Tibial nerve (tissue), 4 donors: Measurements from ENCODE around the gene ATP6AP2. TPM values are rescaled to one million over a fixed set of nuclear protein-coding genes. Genes with fewer than 3 reads are reported as not detected.

Experiments used
- DNase-seq, 2 donors: peaks; one replicate each; pipeline ENCODE4 v3.0.0-alpha.2; 2019; ENCODE audit warnings: low spot score in 2 of 2
- H3K27ac ChIP-seq, 4 donors: fragments of 200-600 bp; sonication (generic) in 3 of 4; one replicate each; pipeline ENCODE4 v1.5.1; 2017 to 2019; ENCODE audit warnings: mild to moderate bottlenecking in 1 of 4
- H3K27me3 ChIP-seq, 2 donors: fragments of 200-600 bp; sonication (generic) in 1 of 2; one replicate each; pipeline versions ENCODE4 v1.5.1 to v1.6.0; 2017 to 2019
- H3K36me3 ChIP-seq, 3 donors: fragments of 200-600 bp; sonication (generic); one replicate each; pipeline ENCODE4 v1.5.1; 2018 to 2019
- H3K4me1 ChIP-seq, 4 donors: fragments of 200-600 bp; sonication (generic) in 3 of 4; one replicate each; pipeline ENCODE4 v1.5.1; 2017 to 2019
- H3K4me3 ChIP-seq, 4 donors: fragments of 200-600 bp; sonication (generic) in 3 of 4; one replicate each; pipeline ENCODE4 v1.5.1; 2017 to 2019; ENCODE audit warnings: mild to moderate bottlenecking in 1 of 4, moderate library complexity in 1 of 4
- H3K9me3 ChIP-seq, 4 donors: fragments of 200-600 bp; sonication (generic) in 3 of 4; one replicate each; pipeline ENCODE4 v1.5.1; 2017 to 2019
- CTCF ChIP-seq, 5 experiments: fragments of 200-600 bp in 3 of 5; fragments of 450-650 bp in 2 of 5; sonication (generic) in 3 of 5; IDR thresholded peaks; one replicate each; pipeline ENCODE4 v1.5.1; 2016 to 2019; ENCODE audit warnings: antibody characterized with exemption in 5 of 5, mild to moderate bottlenecking in 3 of 5, moderate library complexity in 2 of 5
- EP300 ChIP-seq, 2 donors: sonication (generic); formaldehyde crosslinking; IDR thresholded peaks; one replicate each; pipeline ENCODE4 v1.6.1; 2017; ENCODE audit warnings: antibody characterized with exemption in 2 of 2, mild to moderate bottlenecking in 1 of 2
- POLR2A ChIP-seq, 2 donors: fragments of 450-650 bp; IDR thresholded peaks; one replicate each; pipeline ENCODE4 v1.6.1; 2017; ENCODE audit warnings: antibody characterized with exemption in 2 of 2, mild to moderate bottlenecking in 2 of 2, moderate library complexity in 2 of 2
- WGBS, 2 donors: methylation state at CpG; one replicate each; pipeline ENCODE4 v1.1.5; 2018; 5-methylcytosine and 5-hydroxymethylcytosine counted together
- total RNA-seq, 4 donors: library from RNA; depleted of rRNA; stranded (reverse); fragments of >200 nt; gene quantifications; one replicate each; pipeline ENCODE4 v1.1.0, GENCODE V29; 2016

ATP6AP2 gene
- total RNA-seq, 4 donors from 2014 or later, result 86.4 to 106 (median 89.5) TPM

- Histone ChIP-seq H3K4me1 (no peaks in the 10 kb centered on the region), H3K27ac (no peak overlapping the region), H3K27me3 (peaks cover 0 to 5% of the 10 kb centered on the region in 2 donors), H3K36me3 (peaks cover 0 to 32% (median 0%) of the 10 kb centered on the region in 3 donors), H3K4me3 (no peak overlapping the region), H3K9me3 (no peaks in the 10 kb centered on the region)
- DNase-seq, result no peak
- WGBS, 2 donors, result 86 to 87% methylated on average over 4 of the region's 4 CpGs
- no peak for TF ChIP-seq POLR2A (IDR thresholded peaks at IDR 0.05)
- TF ChIP-seq EP300 (IDR thresholded peaks at IDR 0.05), result no peak
- no peak for TF ChIP-seq CTCF (IDR thresholded peaks at IDR 0.05)
These were observed 44.5 kb downstream of the ATP6AP2 start for GRCh38 chrX:40625294-40625693.

- Histone ChIP-seq H3K36me3 (peaks cover 0 to 58% (median 0%) of the 10 kb centered on the region in 3 donors), H3K27me3 (peaks cover 0 to 5% of the 10 kb centered on the region in 2 donors)
These were observed 47.7 kb downstream of the ATP6AP2 start for GRCh38 chrX:40628506-40628905.

GRCh38 chrX:40632199-40632598 is 51.4 kb downstream of the ATP6AP2 start:
- H3K4me3 ChIP-seq, result no peak overlapping the region
- H3K36me3 ChIP-seq, result peaks cover 0 to 85% (median 0%) of the 10 kb centered on the region in 3 donors
- DNase-seq, result no peak
- TF ChIP-seq EP300 (IDR thresholded peaks at IDR 0.05) (no peak), POLR2A (IDR thresholded peaks at IDR 0.05) (no peak), CTCF (IDR thresholded peaks at IDR 0.05) (no peak)
- H3K9me3 ChIP-seq, result no peaks in the 10 kb centered on the region
- WGBS, 2 donors, result 85 to 93% methylated on average over 3 to 4 of the region's 4 CpGs
- no peak overlapping the region for H3K27ac ChIP-seq
- no peaks in the 10 kb centered on the region for H3K27me3 ChIP-seq
- H3K4me1 ChIP-seq, result no peaks in the 10 kb centered on the region

More at GRCh38 chrX:40628506-40628905, 47.7 kb downstream of the ATP6AP2 start:
- 83 to 93% methylated on average over 5 of the region's 5 CpGs for WGBS, 2 donors
- no peak overlapping the region for H3K4me3 ChIP-seq
- H3K9me3 ChIP-seq, result no peaks in the 10 kb centered on the region
- no peak for DNase-seq
- no peak for TF ChIP-seq CTCF (IDR thresholded peaks at IDR 0.05)
- TF ChIP-seq EP300 (IDR thresholded peaks at IDR 0.05), result no peak
- TF ChIP-seq POLR2A (IDR thresholded peaks at IDR 0.05), result no peak
- no peaks in the 10 kb centered on the region for H3K4me1 ChIP-seq
- H3K27ac ChIP-seq, result no peak overlapping the region

GRCh38 chrX:40637687-40638086 is 56.9 kb downstream of the ATP6AP2 start:
- 83 to 85% methylated on average over 3 of the region's 3 CpGs for WGBS, 2 donors
- no peak overlapping the region for H3K4me3 ChIP-seq
- peaks cover 0 to 35% (median 0%) of the 10 kb centered on the region in 3 donors for H3K36me3 ChIP-seq
- DNase-seq, result no peak
- TF ChIP-seq CTCF (IDR thresholded peaks at IDR 0.05), result no peak
- TF ChIP-seq EP300 (IDR thresholded peaks at IDR 0.05), result no peak
- no peak for TF ChIP-seq POLR2A (IDR thresholded peaks at IDR 0.05)
- no peaks in the 10 kb centered on the region for H3K9me3 ChIP-seq
- H3K4me1 ChIP-seq, result peaks cover 0 to 22% (median 0%) of the 10 kb centered on the region in 4 donors
- peaks cover 0 to 9% of the 10 kb centered on the region in 2 donors for H3K27me3 ChIP-seq
- no peak overlapping the region for H3K27ac ChIP-seq

GRCh38 chrX:40644176-40644575 is 63.4 kb downstream of the ATP6AP2 start:
- Histone ChIP-seq H3K27ac (peak overlapping the region; percentile 50 to 87 (median 78)), H3K4me1 (peaks cover 0 to 49% (median 14%) of the 10 kb centered on the region in 4 donors), H3K36me3 (no peaks in the 10 kb centered on the region), H3K27me3 (peaks cover 0 to 17% of the 10 kb centered on the region in 2 donors), H3K4me3 (peak overlapping the region; percentile 12 to 46 (median 28)), H3K9me3 (no peaks in the 10 kb centered on the region)
- 32 to 63% methylated on average over 5 of the region's 5 CpGs for WGBS, 2 donors
- TF ChIP-seq EP300 (IDR thresholded peaks at IDR 0.05), result peak in 1 of 2 donors; percentile 60
- no peak for TF ChIP-seq CTCF (IDR thresholded peaks at IDR 0.05)
- TF ChIP-seq POLR2A (IDR thresholded peaks at IDR 0.05), result no peak
- DNase-seq, result peak in 1 of 2 donors; percentile 21
